Medulla oblongata (tissue), 1 donor: ENCODE results near the gene ASIP.
"Not testable (repeated sequence)": the region's sequence is repeated elsewhere in the genome, so short reads cannot be mapped to it uniquely, and the experiment has no call there.

Source experiments
- DNase-seq: peaks from one replicate; pipeline ENCODE4 v3.0.0-alpha.2; 2015; ENCODE audit errors: extremely low spot score

Gene ASIP, protein sequence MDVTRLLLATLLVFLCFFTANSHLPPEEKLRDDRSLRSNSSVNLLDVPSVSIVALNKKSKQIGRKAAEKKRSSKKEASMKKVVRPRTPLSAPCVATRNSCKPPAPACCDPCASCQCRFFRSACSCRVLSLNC

DNA sequence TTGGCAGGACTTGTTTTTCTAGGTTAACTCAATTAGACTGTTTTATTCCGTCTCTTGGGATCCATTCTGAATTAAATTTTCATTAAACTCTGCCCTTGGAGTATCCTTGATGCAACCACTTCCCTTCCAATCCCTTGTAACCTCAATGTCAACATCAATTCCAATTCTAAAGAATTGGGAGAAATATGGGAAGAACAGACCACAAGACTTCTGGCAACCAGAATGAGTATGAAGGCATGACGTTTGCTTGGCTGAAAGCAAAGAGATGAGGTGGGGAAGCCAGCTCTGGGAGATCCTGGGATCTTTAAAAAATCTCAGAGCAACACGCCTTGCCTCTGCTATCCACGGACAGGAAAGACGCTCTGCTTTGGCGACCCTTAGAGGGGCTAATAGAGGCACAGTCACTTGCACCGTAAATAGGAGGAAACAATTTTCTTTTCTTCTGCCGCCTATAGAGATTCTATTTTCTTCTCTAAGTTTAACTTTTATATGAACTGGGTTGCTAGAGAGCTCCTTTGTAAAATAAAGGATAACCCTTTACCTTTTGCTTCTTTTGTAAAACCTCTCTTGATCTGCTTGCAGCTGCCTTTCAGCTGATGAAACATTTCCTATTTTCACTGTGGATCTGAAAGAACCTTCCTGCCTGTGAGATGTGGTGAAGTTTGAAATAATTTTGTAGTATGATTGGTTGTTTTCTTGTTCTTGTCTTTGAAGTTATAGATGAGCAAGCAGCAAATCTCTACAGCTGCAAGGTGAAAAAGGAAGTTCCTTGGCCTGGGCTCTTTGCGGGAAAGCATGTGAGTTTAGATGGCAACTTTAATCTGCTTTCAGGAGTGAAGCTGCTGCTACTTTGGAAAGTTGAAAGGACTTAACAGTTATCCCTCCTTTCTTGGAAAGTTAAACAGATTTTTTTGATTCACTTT, at the start of gene ASIP:
TSS of gene ASIP (plus strand) at position 731 of the 923 bp plus-strand sequence. CDS start 18,952 bp downstream, outside the sequence.
- DNase-seq: no peak

DNA sequence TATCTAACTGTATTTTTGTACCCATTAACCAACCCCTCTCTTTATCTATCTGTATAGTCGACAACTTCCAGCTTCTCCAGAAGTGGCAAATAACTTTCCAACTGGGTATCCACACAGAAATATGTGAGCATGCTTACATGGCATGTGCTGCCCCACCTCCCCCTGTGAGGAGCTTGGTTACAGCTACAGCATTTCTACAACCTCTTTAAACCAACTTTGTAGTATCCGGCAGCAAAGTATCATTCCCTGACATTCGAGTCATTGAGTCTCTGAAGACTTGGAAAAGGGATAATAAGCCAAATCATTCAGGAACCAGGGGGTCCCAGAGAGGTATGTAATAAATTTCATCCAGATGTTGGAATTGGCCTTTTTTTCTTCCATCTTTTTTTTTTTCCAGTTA, 48.2 kb upstream of the ASIP start:
- no peak for DNase-seq

DNA sequence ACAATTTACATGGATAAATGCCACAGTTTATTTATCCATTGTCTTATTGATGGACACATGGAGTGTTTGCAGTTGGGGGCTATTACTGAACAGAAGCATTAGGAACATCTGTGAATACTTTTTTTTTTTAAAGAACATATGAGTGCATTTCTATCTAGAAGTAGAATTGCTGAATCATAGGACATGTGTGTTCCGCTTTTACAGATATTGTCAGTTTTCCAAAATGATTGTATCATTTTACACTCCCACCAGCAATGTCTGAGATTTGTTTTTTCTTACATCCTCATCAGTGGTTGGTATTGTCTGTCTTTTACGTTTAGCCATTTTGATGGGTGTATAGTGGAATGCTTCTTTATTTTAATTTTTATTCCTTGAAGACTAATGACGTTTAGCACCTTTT, 42.0 kb upstream of the ASIP start:
- DNase-seq: no peak

DNA sequence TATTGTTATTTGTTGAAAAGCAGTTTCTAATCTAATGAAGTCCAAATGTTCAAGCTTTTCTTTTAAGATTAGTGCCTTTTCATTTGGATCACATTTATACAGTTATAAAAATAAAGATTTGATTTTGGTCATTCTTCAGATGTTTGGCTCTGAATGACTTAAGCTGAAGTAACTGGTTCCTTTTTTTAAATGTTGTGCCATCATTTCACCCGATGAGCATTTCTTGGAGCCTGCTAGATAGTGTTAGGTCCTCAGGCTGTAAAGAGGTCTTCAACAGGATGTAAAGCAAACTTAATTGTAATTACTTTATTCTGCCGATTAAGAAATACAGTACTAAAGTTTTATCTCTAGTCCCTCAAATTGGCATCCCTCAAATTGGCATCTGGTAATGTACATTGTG, 41.2 kb upstream of the ASIP start:
- no peak for DNase-seq

DNA sequence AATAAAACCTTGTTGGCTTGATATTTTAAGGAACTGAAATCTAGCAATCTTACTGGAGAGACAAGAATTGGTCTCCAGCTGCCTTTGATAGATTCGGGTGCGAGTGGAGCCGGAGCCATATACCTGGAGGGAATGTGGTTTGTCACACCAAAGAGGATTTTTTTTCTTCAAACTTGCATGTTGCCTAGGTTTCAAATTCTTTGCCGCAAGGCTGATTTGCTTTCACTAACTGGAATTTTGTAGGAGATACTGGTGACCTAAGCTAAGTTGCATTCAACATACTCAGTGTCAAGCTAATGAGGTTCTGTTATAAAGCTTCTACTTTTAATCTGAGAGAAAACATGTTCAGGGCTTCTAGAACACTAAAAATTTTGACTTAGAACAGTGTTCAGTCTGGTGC, 39.7 kb upstream of the ASIP start:
- DNase-seq: no peak

DNA sequence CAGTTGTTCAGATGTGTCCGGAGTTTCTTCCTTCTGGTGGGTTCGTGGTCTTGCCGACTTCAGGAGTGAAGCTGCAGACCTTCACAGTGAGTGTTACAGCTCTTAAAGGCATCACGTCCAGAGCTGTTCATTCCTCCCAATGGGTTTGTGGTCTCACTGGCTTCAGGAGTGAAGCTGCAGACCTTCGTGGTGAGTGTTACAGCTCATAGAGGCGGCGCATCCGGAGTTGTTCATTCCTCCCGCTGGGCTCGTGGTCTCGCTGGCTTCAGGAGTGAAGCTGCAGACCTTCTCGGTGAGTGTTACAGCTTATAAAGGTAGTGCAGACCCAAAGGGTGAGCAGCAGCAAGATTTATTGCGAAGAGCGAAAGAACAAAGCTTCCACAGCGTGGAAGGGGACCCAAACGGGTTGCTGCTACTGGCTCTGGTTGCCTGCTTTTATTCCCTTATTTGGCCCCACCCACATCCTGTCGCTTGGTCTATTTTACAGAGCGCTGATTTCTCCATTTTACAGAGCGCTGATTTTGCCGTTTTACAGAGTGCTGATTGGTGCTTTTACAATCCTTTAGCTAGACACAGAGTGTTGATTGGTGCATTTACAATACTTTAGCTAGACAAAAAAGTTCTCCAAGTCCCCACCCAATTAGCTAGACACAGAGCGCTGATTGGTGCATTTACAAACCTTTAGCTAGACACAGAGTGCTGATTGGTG, 35.9 kb upstream of the ASIP start:
- not testable (repeated sequence) for DNase-seq

GRCh38 chr20:34209111-34209510, 32.1 kb upstream of the ASIP start:
- DNase-seq: no peak

DNA sequence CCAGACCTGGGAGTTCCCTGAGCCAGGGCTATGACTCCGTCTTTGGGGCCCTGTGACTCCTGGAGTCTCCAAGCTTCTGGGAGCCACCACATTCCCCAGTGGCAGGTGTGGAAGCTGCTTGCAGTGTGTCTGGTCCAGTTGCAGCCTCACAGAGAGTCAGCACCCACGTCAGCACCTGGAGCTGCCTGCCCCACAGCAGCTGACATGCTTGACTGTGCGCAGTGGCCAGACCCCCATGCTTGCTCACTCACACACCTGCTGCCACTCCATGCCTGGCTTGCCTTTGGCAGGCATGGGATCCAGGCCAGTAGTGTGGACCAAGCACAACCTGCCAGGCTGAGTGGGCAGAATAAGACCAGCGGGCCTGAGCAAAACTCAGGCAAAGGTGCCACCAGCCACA, 31.0 kb upstream of the ASIP start:
- DNase-seq: no peak

- no peak for DNase-seq
These were observed 29.6 kb upstream of the ASIP start for GRCh38 chr20:34211591-34211990.

DNA sequence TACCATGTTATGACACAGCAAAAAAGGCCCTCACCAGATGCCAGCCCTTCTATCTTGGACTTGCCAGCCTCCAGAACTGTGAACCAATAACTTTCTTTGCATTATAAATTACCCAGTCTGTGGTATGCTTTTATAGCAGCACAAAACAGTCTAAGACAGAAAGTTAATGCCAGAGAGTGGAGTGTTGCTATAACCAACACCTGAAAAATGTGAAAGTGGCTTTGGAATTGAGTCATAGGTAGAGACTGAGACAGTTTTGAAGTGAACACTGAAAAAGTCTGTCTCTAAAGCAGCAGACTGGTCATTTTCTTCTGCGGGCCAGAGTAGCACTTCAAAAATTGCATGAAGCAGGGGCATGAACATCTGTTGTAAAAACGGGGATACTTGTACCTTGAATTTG, 28.0 kb upstream of the ASIP start:
- DNase-seq: no peak

DNA sequence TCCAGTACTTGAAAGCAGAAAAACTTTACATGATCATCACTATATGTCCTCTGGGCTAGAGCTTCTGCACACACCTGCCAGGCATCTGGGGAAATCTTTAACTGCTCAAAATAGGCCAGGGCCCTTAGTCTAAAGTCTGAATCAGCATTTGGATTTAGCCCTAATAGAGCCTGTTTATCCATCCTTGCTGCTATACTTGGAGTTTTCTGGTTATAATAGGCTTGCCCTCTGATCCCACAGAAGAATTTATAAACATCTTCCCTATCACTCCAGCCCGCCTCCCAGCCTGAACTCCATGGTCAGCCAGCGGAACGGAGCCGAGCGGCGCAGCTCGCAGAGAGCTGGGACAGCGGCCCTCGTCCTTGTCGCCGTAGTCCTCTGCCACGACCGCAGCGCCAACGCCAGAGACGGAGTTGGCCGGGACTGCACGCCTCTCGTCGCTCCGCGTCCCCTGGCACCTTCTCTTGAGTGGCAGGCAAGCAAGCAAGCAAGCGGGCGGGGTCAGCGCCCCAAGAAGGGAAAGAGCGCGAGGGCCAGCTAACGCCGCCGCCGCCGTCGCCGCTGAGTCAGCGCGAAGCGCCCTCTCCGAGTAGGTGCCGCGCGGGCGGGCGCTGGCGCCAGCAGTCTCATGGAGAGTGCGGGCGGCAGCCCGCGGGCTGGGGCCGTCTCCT, 25.4 kb upstream of the ASIP start:
- peak; percentile 53 for DNase-seq

GRCh38 chr20:34216382-34216742, 24.9 kb upstream of the ASIP start:
- DNase-seq: no peak

GRCh38 chr20:34220561-34220960, 20.7 kb upstream of the ASIP start:
- no peak for DNase-seq

GRCh38 chr20:34222208-34222607, 19.0 kb upstream of the ASIP start:
- DNase-seq: no peak

- not testable (repeated sequence) for DNase-seq
These were observed 17.0 kb upstream of the ASIP start for GRCh38 chr20:34224251-34224650.

DNA sequence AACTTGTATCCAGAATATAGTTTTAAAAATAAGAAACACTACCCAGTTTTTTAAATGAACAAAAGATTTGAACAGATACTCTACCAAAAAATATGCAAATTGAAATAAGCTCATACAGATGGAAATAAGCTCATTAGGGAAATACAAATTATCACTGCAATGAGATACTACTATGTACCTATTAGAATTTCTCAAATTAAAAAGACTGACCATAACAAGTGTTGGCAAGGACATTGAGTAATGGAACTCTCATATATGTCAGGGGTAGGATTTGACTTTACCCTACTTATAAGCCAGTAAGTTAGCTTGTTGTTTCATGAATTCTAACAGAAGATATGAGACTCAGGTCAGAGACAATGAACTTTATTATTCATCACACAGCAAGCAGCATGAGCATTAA, 9.6 kb upstream of the ASIP start:
- no peak for DNase-seq

- no peak for DNase-seq
These were observed 8.6 kb upstream of the ASIP start for GRCh38 chr20:34232494-34233087.

DNA sequence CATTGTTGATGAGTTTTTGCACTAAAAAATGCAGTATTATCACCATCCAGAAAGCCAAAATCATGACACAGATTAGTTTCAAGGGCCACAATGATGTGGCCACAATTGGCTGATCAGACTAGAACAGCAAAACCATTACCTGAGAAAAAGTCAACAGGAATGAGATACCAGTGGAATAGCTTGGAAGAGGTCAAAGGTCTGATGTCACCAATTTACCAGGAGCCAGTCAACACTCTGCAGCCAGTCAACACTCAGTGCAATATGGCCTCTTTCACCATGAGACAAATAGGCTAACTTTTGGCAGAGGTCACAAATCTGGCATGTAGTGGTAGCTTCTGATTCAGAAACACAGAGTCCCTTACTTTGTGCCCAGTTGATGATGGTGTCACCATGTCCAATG, 7.5 kb upstream of the ASIP start:
- no peak for DNase-seq

- DNase-seq: no peak
These were observed 5.3 kb upstream of the ASIP start for GRCh38 chr20:34235875-34236274.

DNA sequence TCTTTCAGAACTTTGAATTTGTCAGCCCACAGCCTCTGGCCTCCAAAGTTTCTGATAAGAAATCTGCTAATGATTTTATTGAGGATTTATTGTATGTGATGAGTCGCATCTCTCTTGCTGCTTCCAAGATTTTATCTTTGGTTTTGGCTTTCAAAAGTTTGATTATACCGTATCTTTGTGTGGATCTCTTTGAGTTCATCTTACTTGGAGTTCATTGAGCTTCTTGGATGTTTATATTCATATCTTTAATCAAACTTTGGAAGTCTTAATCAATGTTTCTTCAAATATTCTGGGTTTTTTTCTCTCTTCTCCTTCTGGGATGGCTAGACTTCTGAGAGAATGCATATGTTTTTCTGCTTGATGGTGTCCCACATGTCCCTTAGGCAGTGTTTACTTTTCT, 3.3 kb upstream of the ASIP start:
- DNase-seq: no peak

DNA sequence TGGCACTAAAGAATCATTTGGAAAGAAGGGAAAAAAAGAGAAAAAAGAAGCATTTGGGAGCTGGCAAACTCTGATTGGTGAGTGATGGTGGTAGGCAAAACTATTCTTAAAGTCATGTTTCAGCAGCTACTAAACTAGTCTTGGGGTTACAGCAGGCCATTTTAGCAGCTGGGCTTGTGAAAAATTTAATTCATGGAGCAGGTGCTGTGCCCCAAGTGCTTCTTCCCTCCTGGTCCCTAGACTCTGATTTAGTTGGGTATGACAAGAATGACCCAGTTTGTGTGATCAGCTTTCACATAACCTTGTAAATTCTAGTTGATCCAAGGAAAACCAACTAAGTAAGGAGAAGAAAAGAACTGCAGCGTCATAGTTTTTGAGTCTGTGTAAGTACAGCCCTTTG, 1.1 kb upstream of the ASIP start:
- no peak for DNase-seq

DNA sequence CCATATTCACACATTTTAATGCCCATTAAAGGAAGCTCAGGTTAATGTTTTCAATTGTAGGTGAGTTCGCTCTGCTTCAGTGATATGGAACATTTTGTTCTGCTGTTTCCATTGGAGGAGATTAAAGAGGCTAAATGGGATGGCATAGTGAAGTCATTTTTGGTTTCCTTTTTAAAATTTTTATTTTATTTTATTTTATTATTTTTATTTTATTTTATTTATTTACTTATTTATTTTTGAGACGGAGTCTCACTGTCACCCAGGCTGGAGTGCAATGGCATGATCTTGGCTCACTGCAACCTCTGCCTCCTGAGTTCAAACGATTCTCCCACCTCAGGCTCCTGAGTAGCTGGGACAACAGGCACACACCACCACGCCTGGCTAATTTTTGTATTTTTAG, 792 bp downstream of the ASIP start:
- not testable (repeated sequence) for DNase-seq
